Purkinje cell (primary cell): ENCODE measurements around the gene SLC22A1. TPM values are rescaled to one million over a fixed set of nuclear protein-coding genes. Genes with fewer than 3 reads are reported as not detected.

Experiments
- polyA plus RNA-seq: library from polyadenylated mRNA; unstranded; fragments of >200 nt; fragmentation: Nextera tagmentation; gene quantifications from 2 replicates; pipeline ENCODE4 v1.2.1, GENCODE V29; 2014

SLC22A1 gene
- 0.55 TPM in 1 of 2 replicates, not detected in the other for polyA plus RNA-seq

GRCh38 chr6:160121558-160121957 lies at the start of gene SLC22A1:
TSS of gene SLC22A1 (plus strand) at chr6:160121815. CDS start at chr6:160121936, 121 bp downstream.

Other genes with a start within 250 kb of the SLC22A1 start
- gene MAS1, start 230.8 kb upstream of the SLC22A1 start, polyA plus RNA-seq: 0.44 TPM in 1 of 2 replicates, not detected in the other
- 5.7 and 7.6 TPM in 2 replicates for gene IGF2R, start 152.7 kb upstream of the SLC22A1 start, polyA plus RNA-seq
- not detected in 2 replicates for gene SLC22A2, start 137.0 kb downstream of the SLC22A1 start, polyA plus RNA-seq
- gene SLC22A3, start 226.6 kb downstream of the SLC22A1 start, polyA plus RNA-seq: 0.13 and 0.34 TPM in 2 replicates